Measurements from ENCODE around the gene PIP4K2B. TPM values are rescaled to one million over a fixed set of nuclear protein-coding genes. Genes with fewer than 3 reads are reported as not detected.

PIP4K2B gene
- total and polyA plus RNA-seq, 9 of the 15 experiments (the other 6 are each of a cell fraction or from before 2014, with no cell fraction given): 3.7 to 29.9 (median 23.0) TPM

DNA sequence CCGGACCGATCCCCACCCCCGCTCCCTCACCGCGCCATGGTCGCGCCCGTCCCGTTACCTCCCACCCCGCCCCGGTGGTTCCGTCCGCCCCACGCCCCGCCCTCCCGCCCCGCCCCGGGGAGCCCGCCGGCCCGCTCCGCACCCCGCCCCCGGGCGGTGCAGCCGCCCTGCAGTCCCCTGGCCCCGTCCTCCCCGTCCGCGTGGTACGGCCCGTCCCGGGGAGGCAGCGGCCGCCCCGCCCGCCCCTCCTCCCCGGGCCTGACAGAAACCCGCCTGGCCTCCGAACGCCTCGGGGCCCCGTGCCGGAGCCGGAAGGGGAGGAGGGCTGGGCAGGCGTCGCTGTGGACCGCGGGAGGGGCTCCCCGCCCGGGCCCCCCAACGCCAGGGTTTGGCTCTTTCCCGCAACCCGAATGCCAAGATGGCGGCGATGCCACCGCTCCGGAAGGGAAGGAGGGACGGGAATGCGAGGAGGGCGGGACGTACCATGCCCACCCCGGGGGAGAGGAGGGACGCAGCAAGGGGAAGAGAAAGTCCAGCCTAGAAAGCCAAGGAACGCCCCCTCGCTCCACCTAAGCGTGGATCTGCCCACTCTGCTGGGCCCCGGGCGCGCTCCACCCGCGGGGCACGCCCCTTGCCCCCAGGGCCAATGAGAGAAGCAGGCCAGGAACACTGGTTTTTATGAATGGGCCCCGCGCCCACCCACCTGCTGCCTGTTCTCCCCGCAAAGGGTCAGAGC is at the start of gene PIP4K2B (continued):
- TF ChIP-seq, protein P1, sequence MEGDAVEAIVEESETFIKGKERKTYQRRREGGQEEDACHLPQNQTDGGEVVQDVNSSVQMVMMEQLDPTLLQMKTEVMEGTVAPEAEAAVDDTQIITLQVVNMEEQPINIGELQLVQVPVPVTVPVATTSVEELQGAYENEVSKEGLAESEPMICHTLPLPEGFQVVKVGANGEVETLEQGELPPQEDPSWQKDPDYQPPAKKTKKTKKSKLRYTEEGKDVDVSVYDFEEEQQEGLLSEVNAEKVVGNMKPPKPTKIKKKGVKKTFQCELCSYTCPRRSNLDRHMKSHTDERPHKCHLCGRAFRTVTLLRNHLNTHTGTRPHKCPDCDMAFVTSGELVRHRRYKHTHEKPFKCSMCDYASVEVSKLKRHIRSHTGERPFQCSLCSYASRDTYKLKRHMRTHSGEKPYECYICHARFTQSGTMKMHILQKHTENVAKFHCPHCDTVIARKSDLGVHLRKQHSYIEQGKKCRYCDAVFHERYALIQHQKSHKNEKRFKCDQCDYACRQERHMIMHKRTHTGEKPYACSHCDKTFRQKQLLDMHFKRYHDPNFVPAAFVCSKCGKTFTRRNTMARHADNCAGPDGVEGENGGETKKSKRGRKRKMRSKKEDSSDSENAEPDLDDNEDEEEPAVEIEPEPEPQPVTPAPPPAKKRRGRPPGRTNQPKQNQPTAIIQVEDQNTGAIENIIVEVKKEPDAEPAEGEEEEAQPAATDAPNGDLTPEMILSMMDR (IDR thresholded peaks at IDR 0.05 in 2 of 3, conservative IDR thresholded peaks at IDR 0.05 in 1 of 3; ENCODE audit: insufficient read depth in 2 of 3, low read depth in 1 of 3, low read length in 3 of 3): no peak
- TF ChIP-seq, protein P2, sequence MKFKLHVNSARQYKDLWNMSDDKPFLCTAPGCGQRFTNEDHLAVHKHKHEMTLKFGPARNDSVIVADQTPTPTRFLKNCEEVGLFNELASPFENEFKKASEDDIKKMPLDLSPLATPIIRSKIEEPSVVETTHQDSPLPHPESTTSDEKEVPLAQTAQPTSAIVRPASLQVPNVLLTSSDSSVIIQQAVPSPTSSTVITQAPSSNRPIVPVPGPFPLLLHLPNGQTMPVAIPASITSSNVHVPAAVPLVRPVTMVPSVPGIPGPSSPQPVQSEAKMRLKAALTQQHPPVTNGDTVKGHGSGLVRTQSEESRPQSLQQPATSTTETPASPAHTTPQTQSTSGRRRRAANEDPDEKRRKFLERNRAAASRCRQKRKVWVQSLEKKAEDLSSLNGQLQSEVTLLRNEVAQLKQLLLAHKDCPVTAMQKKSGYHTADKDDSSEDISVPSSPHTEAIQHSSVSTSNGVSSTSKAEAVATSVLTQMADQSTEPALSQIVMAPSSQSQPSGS (CRISPR knock-in tag; IDR thresholded peaks at IDR 0.05): no peak
- TF ChIP-seq TRIM24 (IDR thresholded peaks at IDR 0.05) (peak in 1 of 2 experiments; percentile 25; a peak in 1 of 4 replicates), ZC3H4 (CRISPR knock-in tag; IDR thresholded peaks at IDR 0.05; ENCODE audit: borderline replicate concordance) (no peak), ZNF12 (CRISPR knock-in tag; IDR thresholded peaks at IDR 0.05) (no peak), ZNF384 (IDR thresholded peaks at IDR 0.05; ENCODE audit: low read depth, low read length) (no peak), EGR1 (conservative IDR thresholded peaks at IDR 0.05) (peak; percentile 98), HDGF (IDR thresholded peaks at IDR 0.05) (no peak), KLF13 (tag; IDR thresholded peaks at IDR 0.05; ENCODE audit: borderline replicate concordance, low read depth) (peak; percentile 88), DMBX1 (CRISPR knock-in tag; IDR thresholded peaks at IDR 0.05; ENCODE audit: borderline replicate concordance) (no peak), POLR2AphosphoS2 (IDR thresholded peaks at IDR 0.05; ENCODE audit: low read length) (peak; percentile 95), ZNF445 (CRISPR knock-in tag; IDR thresholded peaks at IDR 0.05; ENCODE audit: low read depth) (no peak), RBM22 (IDR thresholded peaks at IDR 0.05; ENCODE audit: low read depth, low read length, poor library complexity, severe bottlenecking) (peak; percentile 80), MXI1 (IDR thresholded peaks at IDR 0.05; ENCODE audit: low read depth, low read length) (peak; percentile 60; the same call in 1 of the 2 replicates), SREBF2 (CRISPR knock-in tag; IDR thresholded peaks at IDR 0.05) (no peak), ZNF324 (CRISPR knock-in tag; IDR thresholded peaks at IDR 0.05) (no peak), SMAD4 (CRISPR knock-in tag; conservative IDR thresholded peaks at IDR 0.05) (0 out of 2 replicates have a peak, but pooled peaks have one; percentile 64), ZNF23 (CRISPR knock-in tag; IDR thresholded peaks at IDR 0.05) (no peak)
- TF ChIP-seq, protein P3, sequence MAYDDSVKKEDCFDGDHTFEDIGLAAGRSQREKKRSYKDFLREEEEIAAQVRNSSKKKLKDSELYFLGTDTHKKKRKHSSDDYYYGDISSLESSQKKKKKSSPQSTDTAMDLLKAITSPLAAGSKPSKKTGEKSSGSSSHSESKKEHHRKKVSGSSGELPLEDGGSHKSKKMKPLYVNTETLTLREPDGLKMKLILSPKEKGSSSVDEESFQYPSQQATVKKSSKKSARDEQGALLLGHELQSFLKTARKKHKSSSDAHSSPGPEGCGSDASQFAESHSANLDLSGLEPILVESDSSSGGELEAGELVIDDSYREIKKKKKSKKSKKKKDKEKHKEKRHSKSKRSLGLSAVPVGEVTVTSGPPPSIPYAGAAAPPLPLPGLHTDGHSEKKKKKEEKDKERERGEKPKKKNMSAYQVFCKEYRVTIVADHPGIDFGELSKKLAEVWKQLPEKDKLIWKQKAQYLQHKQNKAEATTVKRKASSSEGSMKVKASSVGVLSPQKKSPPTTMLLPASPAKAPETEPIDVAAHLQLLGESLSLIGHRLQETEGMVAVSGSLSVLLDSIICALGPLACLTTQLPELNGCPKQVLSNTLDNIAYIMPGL (CRISPR knock-in tag; IDR thresholded peaks at IDR 0.05): no peak; the same call in 1 of the 2 replicates
- TF ChIP-seq, protein P4, sequence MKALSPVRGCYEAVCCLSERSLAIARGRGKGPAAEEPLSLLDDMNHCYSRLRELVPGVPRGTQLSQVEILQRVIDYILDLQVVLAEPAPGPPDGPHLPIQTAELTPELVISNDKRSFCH (CRISPR knock-in tag; IDR thresholded peaks at IDR 0.05): no peak
- TF ChIP-seq, protein P4 (tag; IDR thresholded peaks at IDR 0.05): no peak
- TF ChIP-seq, protein P5, sequence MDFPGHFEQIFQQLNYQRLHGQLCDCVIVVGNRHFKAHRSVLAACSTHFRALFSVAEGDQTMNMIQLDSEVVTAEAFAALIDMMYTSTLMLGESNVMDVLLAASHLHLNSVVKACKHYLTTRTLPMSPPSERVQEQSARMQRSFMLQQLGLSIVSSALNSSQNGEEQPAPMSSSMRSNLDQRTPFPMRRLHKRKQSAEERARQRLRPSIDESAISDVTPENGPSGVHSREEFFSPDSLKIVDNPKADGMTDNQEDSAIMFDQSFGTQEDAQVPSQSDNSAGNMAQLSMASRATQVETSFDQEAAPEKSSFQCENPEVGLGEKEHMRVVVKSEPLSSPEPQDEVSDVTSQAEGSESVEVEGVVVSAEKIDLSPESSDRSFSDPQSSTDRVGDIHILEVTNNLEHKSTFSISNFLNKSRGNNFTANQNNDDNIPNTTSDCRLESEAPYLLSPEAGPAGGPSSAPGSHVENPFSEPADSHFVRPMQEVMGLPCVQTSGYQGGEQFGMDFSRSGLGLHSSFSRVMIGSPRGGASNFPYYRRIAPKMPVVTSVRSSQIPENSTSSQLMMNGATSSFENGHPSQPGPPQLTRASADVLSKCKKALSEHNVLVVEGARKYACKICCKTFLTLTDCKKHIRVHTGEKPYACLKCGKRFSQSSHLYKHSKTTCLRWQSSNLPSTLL (IDR thresholded peaks at IDR 0.05): no peak
